C4-2B (cell line): ENCODE results near the gene CGB1.
"Not testable (repeated sequence)": the region's sequence is repeated elsewhere in the genome, so short reads cannot be mapped to it uniquely, and the experiment has no call there.

Experiments used
- H3K27ac ChIP-seq: fragments of 450-650 bp; 2 replicates; pipeline ENCODE4 v1.5.1; 2017
- ZFX ChIP-seq: fragments of 450-650 bp; IDR thresholded peaks from 2 replicates; pipeline ENCODE4 v1.6.1; 2017
- TF ChIP-seq, protein P1 (sequence below): fragments of 450-650 bp; conservative IDR thresholded peaks from 2 replicates; pipeline ENCODE4 v1.5.1; 2017; ENCODE audit warnings: mild to moderate bottlenecking

Gene CGB1

DNA sequence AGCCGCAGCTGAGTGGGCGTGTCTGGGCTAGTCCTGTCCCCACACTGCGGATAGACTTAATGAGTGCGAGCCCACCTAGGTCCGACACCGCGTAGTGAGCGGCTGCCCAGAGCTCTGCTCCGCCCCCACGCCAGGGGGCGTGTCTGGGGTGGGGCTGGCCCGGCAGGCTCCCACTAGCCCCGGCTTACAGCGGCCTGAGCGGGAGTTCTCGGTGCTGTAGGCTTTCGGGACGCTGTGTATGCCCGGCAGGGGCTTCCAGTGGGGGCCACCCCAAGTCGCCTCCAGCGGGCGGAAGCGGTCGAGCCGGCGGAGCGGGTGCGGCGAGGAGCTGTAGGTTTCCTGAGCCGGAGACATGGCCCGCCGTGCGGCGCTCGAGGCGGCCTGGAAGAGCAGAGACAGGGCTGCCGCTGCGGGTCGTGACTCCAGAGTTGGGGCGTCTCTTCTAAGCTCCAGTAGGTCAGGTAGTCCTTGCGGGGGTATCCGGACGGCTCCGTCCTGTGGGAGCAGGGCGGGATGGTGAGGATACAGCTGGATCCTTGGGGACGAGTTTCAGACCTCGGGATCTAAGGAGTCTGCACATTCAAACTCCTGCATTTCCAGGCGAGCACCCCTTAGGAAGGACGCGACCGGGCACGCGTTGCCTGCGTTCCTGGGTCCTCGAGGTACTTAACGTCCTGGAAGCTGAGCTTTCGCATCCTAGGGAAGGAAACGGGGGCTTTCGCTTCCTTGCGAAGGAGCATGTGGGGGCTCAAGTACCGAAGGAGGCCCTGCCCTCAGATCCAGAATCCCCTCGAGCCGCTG lies 19.6 kb upstream of the CGB1 start:
- no peak overlapping the region; the same call in 1 of the 2 replicates for H3K27ac ChIP-seq
- no peak for TF ChIP-seq ZFX
- TF ChIP-seq, protein P1, sequence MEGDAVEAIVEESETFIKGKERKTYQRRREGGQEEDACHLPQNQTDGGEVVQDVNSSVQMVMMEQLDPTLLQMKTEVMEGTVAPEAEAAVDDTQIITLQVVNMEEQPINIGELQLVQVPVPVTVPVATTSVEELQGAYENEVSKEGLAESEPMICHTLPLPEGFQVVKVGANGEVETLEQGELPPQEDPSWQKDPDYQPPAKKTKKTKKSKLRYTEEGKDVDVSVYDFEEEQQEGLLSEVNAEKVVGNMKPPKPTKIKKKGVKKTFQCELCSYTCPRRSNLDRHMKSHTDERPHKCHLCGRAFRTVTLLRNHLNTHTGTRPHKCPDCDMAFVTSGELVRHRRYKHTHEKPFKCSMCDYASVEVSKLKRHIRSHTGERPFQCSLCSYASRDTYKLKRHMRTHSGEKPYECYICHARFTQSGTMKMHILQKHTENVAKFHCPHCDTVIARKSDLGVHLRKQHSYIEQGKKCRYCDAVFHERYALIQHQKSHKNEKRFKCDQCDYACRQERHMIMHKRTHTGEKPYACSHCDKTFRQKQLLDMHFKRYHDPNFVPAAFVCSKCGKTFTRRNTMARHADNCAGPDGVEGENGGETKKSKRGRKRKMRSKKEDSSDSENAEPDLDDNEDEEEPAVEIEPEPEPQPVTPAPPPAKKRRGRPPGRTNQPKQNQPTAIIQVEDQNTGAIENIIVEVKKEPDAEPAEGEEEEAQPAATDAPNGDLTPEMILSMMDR: no peak; the same call in 1 of the 2 replicates

DNA sequence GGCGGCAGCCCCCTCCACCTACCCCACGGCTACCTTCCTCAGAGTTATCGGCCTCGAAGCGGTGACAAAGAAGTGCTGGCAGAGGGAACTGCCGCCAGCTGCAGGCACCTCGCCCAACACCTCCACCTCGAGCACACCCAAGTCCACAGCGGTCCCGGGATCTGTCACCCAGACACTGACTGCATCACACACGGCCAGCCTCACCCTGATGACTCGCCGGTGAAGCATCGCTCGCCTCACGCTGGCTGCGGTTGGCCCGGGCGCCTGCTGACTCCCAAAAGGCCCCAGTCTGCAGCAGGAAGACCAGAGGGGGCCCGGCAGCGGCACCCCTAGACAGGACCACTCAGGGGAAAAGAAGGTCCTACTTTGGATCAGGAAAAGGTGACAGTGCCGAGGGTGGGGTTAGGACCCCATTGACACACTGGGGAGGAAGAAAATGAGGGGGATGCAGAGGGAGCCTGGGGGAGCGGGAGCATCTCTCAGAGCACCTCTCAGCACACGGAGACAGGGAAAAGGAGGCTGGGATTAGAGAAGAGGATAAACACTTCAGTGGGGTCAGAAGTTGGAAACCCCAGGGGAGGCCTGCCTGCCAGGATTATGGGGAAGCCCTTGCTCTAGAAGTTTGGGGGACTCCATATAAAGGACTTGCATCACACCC lies 13.8 kb upstream of the CGB1 start:
- H3K27ac ChIP-seq: not testable (repeated sequence)

DNA sequence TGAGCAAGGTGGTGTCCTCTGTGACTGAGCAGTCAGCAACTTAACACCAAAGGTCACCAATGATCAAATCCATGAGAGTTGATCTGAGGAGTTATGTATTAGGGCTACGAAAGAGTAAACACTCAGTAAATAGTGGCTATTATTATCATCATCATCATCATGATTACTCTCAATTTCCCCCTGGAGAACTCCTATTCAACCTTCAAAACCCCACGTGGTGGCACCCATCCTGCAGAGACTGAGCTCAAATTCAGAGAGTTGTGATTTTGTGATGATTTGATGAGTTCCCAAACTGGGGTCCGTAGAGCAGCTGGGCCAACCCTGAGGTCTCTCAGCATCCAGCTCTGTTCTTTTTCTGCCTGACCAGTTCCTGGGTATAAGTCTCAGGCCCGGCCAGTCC lies 13.1 kb upstream of the CGB1 start:
- H3K27ac ChIP-seq: not testable (repeated sequence)

DNA sequence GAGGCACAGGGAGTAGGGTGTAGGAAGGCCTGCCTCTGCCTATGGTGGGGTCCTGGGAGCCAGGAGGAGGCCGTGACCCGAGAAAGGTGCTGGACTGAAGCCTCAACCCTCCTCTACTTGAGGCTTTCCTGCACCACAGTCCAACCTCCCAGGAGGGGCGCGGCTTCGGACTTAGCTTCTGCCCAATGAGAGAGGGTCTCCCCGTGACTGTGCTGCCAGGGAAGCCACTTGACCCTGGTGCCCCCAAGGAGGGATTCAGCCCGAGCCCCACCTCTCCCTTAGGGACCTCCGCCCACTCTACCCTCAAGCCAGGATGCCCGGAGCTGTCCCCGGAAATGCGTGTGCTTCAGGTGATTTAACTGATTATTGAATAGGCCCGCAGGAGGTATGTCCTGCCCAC lies 12.3 kb upstream of the CGB1 start, which contains the start of gene CGB8:
CGB8 (minus strand) TSS at position 101 of the 400 bp plus-strand sequence. CDS start 372 bp downstream, outside the sequence.
- not testable (repeated sequence) for H3K27ac ChIP-seq

DNA sequence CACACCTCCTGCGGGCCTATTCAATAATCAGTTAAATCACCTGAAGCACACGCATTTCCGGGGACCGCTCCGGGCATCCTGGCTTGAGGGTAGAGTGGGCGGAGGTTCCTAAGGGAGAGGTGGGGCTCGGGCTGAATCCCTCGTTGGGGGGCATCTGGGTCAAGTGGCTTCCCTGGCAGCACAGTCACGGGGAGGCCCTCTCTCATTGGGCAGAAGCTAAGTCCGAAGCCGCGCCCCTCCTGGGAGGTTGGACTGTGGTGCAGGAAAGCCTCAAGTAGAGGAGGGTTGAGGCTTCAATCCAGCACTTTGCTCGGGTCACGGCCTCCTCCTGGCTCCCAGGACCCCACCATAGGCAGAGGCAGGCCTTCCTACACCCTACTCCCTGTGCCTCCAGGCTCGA lies 6.9 kb upstream of the CGB1 start, which contains the start of gene CGB5:
CGB5 (plus strand) TSS at position 301 of the 400 bp plus-strand sequence. CDS start 362 bp downstream, outside the sequence.
- not testable (repeated sequence) for H3K27ac ChIP-seq

DNA sequence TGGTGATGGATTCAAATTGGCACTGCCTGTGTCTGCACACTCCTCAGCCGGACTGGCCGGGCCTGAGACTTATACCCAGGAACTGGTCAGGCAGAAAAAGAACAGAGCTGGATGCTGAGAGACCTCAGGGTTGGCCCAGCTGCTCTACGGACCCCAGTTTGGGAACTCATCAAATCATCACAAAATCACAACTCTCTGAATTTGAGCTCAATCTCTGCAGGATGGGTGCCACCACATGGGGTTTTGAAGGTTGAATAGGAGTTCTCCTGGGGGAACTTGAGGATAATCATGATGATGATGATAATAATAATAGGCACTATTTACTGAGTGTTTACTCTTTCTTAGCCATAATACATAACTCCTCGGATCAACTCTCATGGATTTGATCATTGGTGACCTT lies 6.0 kb upstream of the CGB1 start:
- H3K27ac ChIP-seq: not testable (repeated sequence)

DNA sequence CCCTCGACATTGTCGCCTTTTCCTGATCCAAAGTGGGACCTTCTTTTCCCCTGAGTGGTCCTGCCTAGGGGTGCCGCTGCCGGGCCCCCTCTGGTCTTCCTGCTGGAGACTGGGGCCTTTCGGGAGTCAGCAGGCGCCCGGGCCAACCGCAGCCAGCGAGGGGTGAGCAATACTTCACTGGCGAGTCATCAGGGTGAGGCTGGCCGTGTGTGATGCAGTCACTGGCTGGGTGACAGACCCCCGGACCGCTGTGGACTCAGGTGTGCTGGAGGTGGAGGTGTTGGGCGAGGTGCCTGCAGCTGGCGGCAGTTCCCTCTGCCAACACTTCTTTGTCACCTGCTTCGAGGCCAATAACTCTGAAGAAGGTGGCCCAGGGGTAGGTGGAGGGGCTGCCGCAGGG lies 5.5 kb upstream of the CGB1 start:
- TF ChIP-seq, protein P1: no peak
- no peak for TF ChIP-seq ZFX
- no peak overlapping the region for H3K27ac ChIP-seq

DNA sequence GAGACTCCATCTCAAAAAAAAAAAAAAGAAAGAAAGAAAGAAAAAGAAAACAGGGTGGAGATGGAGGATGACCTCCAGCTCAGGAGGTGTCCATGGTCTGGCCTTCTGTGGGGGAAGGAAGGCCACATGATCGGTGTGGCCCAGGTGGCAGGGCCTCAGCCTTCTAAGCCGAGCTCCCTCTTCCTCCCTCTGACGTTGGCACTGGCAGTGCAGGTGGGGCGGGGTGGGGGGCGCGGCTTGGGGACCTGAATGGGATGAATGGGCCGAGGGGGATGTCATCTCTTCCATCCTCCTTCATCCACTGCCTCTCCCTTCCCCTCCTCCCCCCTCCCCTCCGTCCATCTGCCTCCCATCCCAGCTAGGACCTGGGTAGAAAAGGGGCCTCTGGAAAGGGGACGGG lies 3.0 kb upstream of the CGB1 start:
- H3K27ac ChIP-seq: not testable (repeated sequence)

DNA sequence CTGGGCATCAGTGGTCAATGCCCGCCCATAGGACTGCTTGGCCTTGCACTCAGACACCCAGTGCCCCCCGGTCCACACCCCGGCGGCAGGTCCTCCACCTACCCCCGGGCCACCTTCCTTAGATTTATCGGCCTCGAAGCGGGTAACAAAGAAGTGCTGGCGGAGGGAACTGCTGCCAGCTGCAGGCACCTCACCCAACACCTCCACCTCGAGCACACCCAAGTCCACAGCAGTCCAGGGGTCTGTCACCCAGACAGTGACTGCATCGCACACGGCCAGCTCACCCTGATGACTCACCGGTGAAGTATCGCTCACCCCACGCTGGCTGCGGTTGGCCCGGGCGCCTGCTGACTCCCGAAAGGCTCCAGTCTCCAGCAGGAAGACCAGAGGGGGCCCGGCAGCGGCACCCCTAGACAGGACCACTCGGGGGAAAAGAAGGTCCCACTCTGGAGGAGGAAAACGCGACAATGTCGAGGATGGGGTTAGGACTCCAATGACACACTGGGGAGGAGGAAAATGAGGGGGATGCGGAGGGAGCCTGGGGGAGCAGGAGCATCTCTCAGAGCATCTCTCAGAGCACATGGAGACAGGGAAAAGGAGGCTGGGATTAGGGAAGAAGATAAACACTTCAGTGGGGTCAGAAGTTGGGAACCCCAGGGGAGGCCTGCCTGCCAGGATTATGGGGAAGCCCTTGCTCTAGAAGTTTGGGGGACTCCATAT lies 2.0 kb upstream of the CGB1 start:
- H3K27ac ChIP-seq: not testable (repeated sequence)

DNA sequence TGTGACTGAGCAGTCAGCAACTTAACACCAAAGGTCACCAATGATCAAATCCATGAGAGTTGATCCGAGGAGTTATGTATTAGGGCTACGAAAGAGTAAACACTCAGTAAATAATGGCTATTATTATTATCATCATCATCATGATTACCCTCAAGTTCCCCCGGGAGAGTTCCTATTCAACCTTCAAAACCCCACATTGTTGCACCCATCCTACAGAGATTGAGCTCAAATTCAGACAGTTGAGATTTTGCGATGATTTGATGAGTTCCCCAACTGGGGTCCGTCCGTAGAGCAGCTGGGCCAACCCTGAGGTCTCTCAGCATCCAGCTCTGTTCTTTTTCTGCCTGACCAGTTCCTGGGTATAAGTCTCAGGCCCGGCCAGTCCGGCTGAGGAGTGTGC lies 1.4 kb upstream of the CGB1 start:
- H3K27ac ChIP-seq: not testable (repeated sequence)

DNA sequence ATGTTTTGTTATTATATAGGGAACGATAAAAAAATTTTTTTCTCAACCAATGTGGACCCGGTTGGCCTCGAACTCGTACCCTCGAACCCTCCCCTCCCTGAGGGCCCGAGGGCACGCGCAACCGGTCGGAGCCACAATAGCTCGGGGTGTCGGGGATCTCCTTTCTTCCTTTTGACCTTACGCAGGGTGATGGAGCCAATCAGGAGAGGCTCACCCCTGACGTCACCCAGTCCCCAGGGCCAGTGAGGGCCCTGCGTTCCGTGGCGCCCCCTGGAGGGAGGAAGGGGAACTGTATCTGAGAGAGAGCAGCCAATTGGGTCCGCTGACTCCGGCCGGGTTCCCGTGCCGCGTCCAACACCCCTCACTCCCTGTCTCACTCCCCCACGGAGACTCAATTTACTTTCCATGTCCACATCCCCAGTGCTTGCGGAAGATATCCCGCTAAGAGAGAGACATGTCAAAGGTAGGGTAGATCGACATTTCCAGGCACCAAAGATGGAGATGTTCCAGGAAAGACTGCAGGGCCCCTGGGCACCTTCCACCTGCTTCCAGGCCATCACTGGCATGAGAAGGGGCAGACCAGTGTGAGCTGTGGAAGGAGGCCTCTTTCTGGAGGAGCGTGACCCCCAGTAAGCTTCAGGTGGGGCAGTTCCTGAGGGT lies 4.9 kb downstream of the CGB1 start, which contains the start of gene CGB2:
CGB2 (plus strand) TSS at position 249 of the 660 bp plus-strand sequence; CDS start at position 455, 206 bp downstream.
- not testable (repeated sequence) for H3K27ac ChIP-seq
- TF ChIP-seq, protein P1: peak; percentile 53

DNA sequence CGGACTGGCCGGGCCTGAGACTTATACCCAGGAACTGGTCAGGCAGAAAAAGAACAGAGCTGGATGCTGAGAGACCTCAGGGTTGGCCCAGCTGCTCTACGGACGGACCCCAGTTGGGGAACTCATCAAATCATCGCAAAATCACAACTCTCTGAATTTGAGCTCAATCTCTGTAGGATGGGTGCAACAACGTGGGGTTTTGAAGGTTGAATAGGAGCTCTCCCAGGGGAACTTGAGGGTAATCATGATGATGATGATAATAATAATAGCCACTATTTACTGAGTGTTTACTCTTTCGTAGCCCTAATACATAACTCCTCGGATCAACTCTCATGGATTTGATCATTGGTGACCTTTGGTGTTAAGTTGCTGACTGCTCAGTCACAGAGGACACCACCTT lies 6.4 kb downstream of the CGB1 start:
- not testable (repeated sequence) for H3K27ac ChIP-seq

DNA sequence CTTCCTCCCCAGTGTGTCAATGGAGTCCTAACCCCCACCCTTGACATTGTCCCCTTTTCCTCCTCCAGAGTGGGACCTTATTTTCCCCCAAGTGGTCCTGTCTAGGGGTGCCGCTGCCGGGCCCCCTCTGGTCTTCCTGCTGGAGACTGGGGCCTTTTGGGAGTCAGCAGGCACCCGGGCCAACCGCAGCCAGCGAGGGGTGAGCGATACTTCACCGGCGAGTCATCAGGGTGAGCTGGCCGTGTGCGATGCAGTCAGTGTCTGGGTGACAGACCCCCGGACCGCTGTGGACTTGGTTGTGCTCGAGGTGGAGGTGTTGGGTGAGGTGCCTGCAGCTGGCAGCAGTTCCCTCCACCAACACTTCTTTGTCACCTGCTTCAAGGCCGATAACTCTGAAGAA lies 6.9 kb downstream of the CGB1 start:
- not testable (repeated sequence) for H3K27ac ChIP-seq

DNA sequence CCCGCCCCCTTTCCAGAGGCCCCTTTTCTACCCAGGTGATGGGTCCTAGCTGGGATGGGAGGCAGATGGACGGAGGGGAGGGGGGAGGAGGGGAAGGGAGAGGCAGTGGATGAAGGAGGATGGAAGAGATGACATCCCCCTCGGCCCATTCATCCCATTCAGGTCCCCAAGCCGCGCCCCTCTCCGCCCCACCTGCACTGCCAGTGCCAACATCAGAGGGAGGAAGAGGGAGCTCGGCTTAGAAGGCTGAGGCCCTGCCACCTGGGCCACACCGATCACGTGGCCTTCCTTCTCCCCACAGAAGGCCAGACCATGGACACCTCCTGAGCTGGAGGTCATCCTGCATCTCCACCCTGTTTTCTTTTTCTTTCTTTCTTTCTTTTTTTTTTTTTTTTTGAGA lies 8.0 kb downstream of the CGB1 start:
- not testable (repeated sequence) for H3K27ac ChIP-seq

DNA sequence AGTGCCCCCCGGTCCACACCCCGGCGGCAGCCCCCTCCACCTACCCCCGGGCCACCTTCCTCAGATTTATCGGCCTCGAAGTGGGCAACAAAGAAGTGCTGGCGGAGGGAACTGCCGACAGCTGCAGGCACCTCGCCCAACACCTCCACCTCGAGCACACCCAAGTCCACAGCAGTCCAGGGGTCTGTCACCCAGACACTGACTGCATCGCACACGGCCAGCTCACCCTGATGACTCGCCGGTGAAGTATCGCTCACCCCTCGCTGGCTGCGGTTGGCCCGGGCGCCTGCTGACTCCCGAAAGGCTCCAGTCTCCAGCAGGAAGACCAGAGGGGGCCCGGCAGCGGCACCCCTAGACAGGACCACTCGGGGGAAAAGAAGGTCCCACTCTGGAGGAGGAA lies 11.1 kb downstream of the CGB1 start:
- H3K27ac ChIP-seq: not testable (repeated sequence)

DNA sequence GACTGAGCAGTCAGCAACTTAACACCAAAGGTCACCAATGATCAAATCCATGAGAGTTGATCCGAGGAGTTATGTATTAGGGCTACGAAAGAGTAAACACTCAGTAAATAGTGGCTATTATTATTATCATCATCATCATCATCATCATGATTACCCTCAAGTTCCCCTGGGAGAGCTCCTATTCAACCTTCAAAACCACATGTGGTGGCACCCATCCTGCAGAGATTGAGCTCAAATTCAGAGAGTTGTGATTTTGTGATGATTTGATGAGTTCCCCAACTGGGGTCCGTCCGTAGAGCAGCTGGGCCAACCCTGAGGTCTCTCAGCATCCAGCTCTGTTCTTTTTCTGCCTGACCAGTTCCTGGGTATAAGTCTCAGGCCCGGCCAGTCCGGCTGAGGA lies 11.6 kb downstream of the CGB1 start:
- not testable (repeated sequence) for H3K27ac ChIP-seq

DNA sequence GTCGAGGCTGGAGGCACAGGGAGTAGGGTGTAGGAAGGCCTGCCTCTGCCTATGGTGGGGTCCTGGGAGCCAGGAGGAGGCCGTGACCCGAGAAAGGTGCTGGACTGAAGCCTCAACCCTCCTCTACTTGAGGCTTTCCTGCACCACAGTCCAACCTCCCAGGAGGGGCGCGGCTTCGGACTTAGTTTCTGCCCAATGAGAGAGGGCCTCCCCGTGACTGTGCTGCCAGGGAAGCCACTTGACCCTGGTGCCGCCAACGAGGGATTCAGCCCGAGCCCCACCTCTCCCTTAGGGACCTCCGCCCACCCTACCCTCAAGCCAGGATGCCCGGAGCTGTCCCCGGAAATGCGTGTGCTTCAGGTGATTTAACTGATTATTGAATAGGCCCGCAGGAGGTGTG lies 12.5 kb downstream of the CGB1 start, which contains the start of gene CGB3:
CGB3 (minus strand) TSS at position 101 of the 400 bp plus-strand sequence. CDS start 362 bp downstream, outside the sequence.
- not testable (repeated sequence) for H3K27ac ChIP-seq
